ENCODE data around the gene NUCB1. TPM values are rescaled to one million over a fixed set of nuclear protein-coding genes. Genes with fewer than 3 reads are reported as not detected.
"Not testable (repeated sequence)": the region's sequence is repeated elsewhere in the genome, so short reads cannot be mapped to it uniquely, and the experiment has no call there.

Gene NUCB1
- total and polyA plus RNA-seq, 8 donors: 68.9 to 503 (median 123) TPM

DNA sequence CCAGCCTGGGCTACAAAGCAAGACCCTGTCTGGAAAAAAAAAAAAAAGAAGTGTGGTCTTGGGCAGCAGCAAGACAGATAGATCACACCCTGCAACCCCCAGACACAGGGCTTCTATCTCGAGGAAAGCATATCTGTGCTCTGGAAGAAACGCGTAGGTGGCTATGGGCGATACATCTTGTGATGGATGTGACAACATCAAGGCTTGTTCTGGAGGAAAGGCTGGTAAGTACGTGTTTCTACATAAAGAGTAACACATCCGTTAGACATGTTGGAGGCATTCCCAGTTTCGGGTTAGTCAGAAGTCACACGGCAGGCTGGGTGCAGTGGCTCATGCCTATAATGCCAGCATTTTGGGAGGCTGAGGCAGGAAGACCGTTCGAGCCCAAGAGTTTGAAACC lies 26.8 kb downstream of the NUCB1 start:
- WGBS, 5 donors: 6 to 19% (median 11%) methylated on average over 10 of the region's 10 CpGs
- Histone ChIP-seq H3K27ac (peak overlapping the region; percentile 26 to 69 (median 60)), H3K4me3 (no peak overlapping the region), H3K9me3 (no peaks in the 10 kb centered on the region), H3K27me3 (no peaks in the 10 kb centered on the region), H3K4me1 (peaks cover 3 to 36% (median 11%) of the 10 kb centered on the region in 4 donors), H3K36me3 (peaks cover 7 to 21% (median 18%) of the 10 kb centered on the region in 4 donors)
- TF ChIP-seq EP300 (IDR thresholded peaks at IDR 0.05) (no peak), POLR2AphosphoS5 (IDR thresholded peaks at IDR 0.05) (peak; percentile 51 to 89 (median 76))
- intact Hi-C loops (cut with DNase I; ENCODE audit: low total_unique reads): no loop called here
- DNase-seq: peak; percentile 64 to 80

- H3K4me3 ChIP-seq; intact Hi-C loops (cut with DNase I; ENCODE audit: low total_unique reads); DNase-seq; H3K9me3 ChIP-seq; H3K27me3 ChIP-seq: not testable (repeated sequence)
- H3K4me1 ChIP-seq: peaks cover 3 to 36% (median 12%) of the 10 kb centered on the region in 4 donors
- H3K36me3 ChIP-seq: peaks cover 2 to 13% (median 11%) of the 10 kb centered on the region in 4 donors
- peak overlapping the region in 4 of 5 donors; percentile 52 to 69 (median 64) for H3K27ac ChIP-seq
- 60 to 73% (median 65%) methylated on average over 17 of the region's 17 CpGs for WGBS, 5 donors
Observed at GRCh38 chr19:48927692-48928091, 27.6 kb downstream of the NUCB1 start.

DNA sequence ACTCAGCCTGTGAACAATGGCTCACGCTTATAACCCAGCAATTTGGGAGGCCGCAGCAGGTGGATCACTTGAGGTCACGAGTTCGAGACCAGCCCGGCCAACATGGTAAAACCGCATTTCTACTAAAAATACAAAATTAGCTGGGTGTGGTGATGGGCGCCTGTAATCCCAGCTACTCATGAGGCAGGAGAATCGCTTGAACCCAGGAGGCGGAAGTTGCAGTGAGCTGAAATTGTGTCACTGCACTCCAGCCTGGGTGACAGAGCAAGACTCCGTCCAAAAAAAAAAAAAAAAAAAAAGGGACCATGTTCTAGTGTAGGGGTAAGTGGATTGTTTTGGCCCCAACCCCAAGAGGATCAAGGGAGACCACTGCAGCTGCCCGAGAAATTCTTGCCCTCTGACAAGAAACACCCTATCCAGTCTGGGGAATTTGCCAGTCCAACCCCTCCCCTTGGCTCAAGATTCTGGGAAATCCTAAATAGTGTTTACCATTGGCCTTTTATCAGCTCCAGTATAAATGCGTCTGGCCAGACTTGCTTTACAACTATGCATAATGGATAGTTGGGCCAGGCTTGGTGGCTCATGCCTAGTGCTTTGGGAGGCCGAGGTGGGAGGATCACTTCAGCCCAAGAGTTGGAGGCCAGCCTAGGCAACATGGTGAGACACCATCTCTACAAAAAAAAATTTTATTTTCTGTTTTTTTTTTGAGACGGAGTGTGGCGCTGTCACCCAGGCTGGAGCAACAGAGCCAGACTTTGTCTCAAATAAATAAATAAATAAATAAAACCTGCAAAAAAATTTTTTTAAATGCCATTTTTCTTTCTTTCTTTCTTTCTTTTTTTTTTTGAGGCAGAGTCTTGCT lies 28.3 kb downstream of the NUCB1 start:
- intact Hi-C loops (cut with DNase I; ENCODE audit: low total_unique reads): no loop called here
- Histone ChIP-seq H3K27ac (peak overlapping the region; percentile 42 to 69 (median 60)), H3K4me3 (no peak overlapping the region), H3K36me3 (peaks cover 0 to 6% (median 4%) of the 10 kb centered on the region in 4 donors), H3K27me3 (peaks cover 0 to 9% (median 0%) of the 10 kb centered on the region in 3 donors), H3K9me3 (no peaks in the 10 kb centered on the region), H3K4me1 (peaks cover 8 to 42% (median 18%) of the 10 kb centered on the region in 4 donors)
- DNase-seq: peak; percentile 65 to 82
- TF ChIP-seq POLR2A (IDR thresholded peaks at IDR 0.05) (no peak), EP300 (IDR thresholded peaks at IDR 0.05) (no peak), POLR2AphosphoS5 (IDR thresholded peaks at IDR 0.05) (peak in 2 of 3 donors; percentile 35 to 79)
- TF ChIP-seq, protein P1, sequence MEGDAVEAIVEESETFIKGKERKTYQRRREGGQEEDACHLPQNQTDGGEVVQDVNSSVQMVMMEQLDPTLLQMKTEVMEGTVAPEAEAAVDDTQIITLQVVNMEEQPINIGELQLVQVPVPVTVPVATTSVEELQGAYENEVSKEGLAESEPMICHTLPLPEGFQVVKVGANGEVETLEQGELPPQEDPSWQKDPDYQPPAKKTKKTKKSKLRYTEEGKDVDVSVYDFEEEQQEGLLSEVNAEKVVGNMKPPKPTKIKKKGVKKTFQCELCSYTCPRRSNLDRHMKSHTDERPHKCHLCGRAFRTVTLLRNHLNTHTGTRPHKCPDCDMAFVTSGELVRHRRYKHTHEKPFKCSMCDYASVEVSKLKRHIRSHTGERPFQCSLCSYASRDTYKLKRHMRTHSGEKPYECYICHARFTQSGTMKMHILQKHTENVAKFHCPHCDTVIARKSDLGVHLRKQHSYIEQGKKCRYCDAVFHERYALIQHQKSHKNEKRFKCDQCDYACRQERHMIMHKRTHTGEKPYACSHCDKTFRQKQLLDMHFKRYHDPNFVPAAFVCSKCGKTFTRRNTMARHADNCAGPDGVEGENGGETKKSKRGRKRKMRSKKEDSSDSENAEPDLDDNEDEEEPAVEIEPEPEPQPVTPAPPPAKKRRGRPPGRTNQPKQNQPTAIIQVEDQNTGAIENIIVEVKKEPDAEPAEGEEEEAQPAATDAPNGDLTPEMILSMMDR (IDR thresholded peaks at IDR 0.05): no peak
- 38 to 58% (median 51%) methylated on average over 15 of the region's 15 CpGs for WGBS, 5 donors

GRCh38 chr19:48933382-48933932 lies 33.3 kb downstream of the NUCB1 start, which contains the start of gene DHDH:
Gene DHDH, plus strand, starts transcription at chr19:48933699. Its CDS starts 23 bp downstream, at chr19:48933722.
- H3K4me1 ChIP-seq: peaks cover 5 to 20% (median 13%) of the 10 kb centered on the region in 4 donors
- DNase-seq: peak; percentile 94
- intact Hi-C loops (cut with DNase I; ENCODE audit: low total_unique reads): no loop called here
- peak within 1 kb of the TSS in 3 of 5 donors; percentile 6 to 33 (median 9) for H3K27ac ChIP-seq
- WGBS, 5 donors: 0 to 1% (median 1%) methylated on average over 32 to 43 of the region's 43 CpGs
- H3K4me3 ChIP-seq: peak within 1 kb of the TSS; percentile 47 to 56 (median 50)
- peaks cover 0 to 9% (median 0%) of the 10 kb centered on the region in 3 donors for H3K27me3 ChIP-seq
- peak; percentile 44 to 77 (median 60) for TF ChIP-seq POLR2AphosphoS5 (IDR thresholded peaks at IDR 0.05)
- TF ChIP-seq, protein P1 (IDR thresholded peaks at IDR 0.05): no peak
- no peaks in the 10 kb centered on the region for H3K36me3 ChIP-seq
- H3K9me3 ChIP-seq: no peaks in the 10 kb centered on the region

GRCh38 chr19:48934837-48935236 lies 34.7 kb downstream of the NUCB1 start:
- H3K9me3 ChIP-seq: no peaks in the 10 kb centered on the region
- TF ChIP-seq EP300 (IDR thresholded peaks at IDR 0.05) (no peak), POLR2AphosphoS5 (IDR thresholded peaks at IDR 0.05) (no peak)
- peaks cover 5 to 20% (median 12%) of the 10 kb centered on the region in 4 donors for H3K4me1 ChIP-seq
- no peaks in the 10 kb centered on the region for H3K36me3 ChIP-seq
- H3K4me3 ChIP-seq: no peak overlapping the region
- intact Hi-C loops (cut with DNase I; ENCODE audit: low total_unique reads): no loop called here
- no peak overlapping the region for H3K27ac ChIP-seq
- WGBS, 5 donors: 76 to 84% (median 80%) methylated on average over 19 of the region's 19 CpGs
- H3K27me3 ChIP-seq: peaks cover 0 to 9% (median 0%) of the 10 kb centered on the region in 3 donors
- no peak for DNase-seq

Data from stomach (tissue), 9 donors.